ENCODE results near the gene MED13L.

GRCh38 chr12:116263844-116264243, 13.6 kb downstream of the MED13L start:
- TF ChIP-seq CTCF (IDR thresholded peaks at IDR 0.05) (no peak), POLR2A (IDR thresholded peaks at IDR 0.05) (no peak)

Data from thyroid gland (tissue), 4 donors.